Peyer's patch (tissue), 4 donors: ENCODE results near the gene SUSD1.

ENCODE experiments used
- CTCF ChIP-seq, 6 experiments: fragments of 450-650 bp in 4 of 6; fragments of 200-600 bp in 2 of 6; sonication (generic) in 1 of 6; IDR thresholded peaks; one replicate each; pipeline ENCODE4 v1.5.1; 2017 to 2019; ENCODE audit warnings: antibody characterized with exemption in 6 of 6, mild to moderate bottlenecking in 3 of 6, moderate library complexity in 1 of 6
- POLR2A ChIP-seq, 2 donors: fragments of 450-650 bp; IDR thresholded peaks; one replicate each; pipeline ENCODE4 v1.5.1; 2017; ENCODE audit warnings: antibody characterized with exemption in 2 of 2, mild to moderate bottlenecking in 2 of 2, moderate library complexity in 2 of 2

DNA sequence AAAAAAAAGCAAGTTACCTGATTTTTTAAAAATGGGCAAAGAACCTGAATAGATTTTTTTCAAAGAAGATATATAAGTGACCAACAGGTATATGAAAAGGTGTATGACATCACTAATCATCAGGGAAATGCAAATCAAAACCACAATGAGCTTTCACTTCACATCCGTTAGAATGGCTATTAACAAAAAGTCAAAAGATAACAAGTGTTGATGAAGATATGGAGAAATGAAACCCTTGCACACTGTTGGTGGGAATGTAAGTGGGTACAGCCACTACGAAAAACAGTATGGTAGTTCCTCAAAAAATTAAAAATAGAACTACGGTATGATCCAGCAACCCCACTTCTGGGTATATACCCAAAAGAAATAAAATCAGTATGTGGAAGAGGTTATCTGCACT is 143.7 kb downstream of the SUSD1 start:
- TF ChIP-seq CTCF (IDR thresholded peaks at IDR 0.05) (no peak), POLR2A (IDR thresholded peaks at IDR 0.05) (no peak)
